SU-DHL-6 (cell line): ENCODE results near the gene ACAP3.

ENCODE experiments used
- H2AFZ ChIP-seq: fragments of 200-600 bp; sonication (generic); 2 replicates; pipeline ENCODE4 v1.6.1; 2014; ENCODE audit warnings: low read depth, mild to moderate bottlenecking, moderate library complexity, mixed read lengths, antibody characterized with exemption, low read length; ENCODE audit not compliant: severe bottlenecking
- H3F3A ChIP-seq: fragments of 200-600 bp; shearing (Covaris generic); 2 replicates; pipeline ENCODE4 v1.6.0; 2016; ENCODE audit warnings: antibody characterized with exemption, mild to moderate bottlenecking; ENCODE audit not compliant: insufficient read depth
- H3K27ac ChIP-seq: fragments of 200-600 bp; sonication (generic); 2 replicates; pipeline ENCODE4 v1.5.1; 2016; ENCODE audit warnings: low read depth, mild to moderate bottlenecking, low read length, moderate library complexity, mixed read lengths
- H3K27me3 ChIP-seq: fragments of 200-600 bp; sonication (generic), shearing (Covaris generic); 2 replicates; pipeline ENCODE4 v1.6.0; 2014; ENCODE audit warnings: mild to moderate bottlenecking, low read length
- H3K36me3 ChIP-seq: fragments of 200-600 bp; sonication (generic); 2 replicates; pipeline ENCODE4 v1.6.1; 2014; ENCODE audit warnings: mild to moderate bottlenecking, low read length, mixed read lengths
- H3K4me2 ChIP-seq: fragments of 300-600, 200-600 bp; shearing (Covaris generic), sonication (generic); 2 replicates; pipeline ENCODE4 v1.6.0; 2014; ENCODE audit warnings: low read length, low read depth, mild to moderate bottlenecking; ENCODE audit not compliant: poor library complexity, severe bottlenecking
- H3K4me3 ChIP-seq: fragments of 200-600 bp; sonication (generic); 2 replicates; pipeline ENCODE4 v1.5.1; 2014; ENCODE audit warnings: antibody characterized with exemption, low read length, mild to moderate bottlenecking, mixed read lengths; ENCODE audit not compliant: insufficient read depth, poor library complexity, severe bottlenecking
- H3K79me2 ChIP-seq: fragments of 200-600 bp; sonication (generic); 2 replicates; pipeline ENCODE4 v1.6.1; 2014; ENCODE audit warnings: mild to moderate bottlenecking, low read length, moderate library complexity; ENCODE audit not compliant: insufficient read depth
- H3K9ac ChIP-seq: fragments of 200-600 bp; sonication (generic); 2 replicates; pipeline ENCODE4 v1.7.0; 2014; ENCODE audit warnings: mild to moderate bottlenecking, low read length
- H3K9me2 ChIP-seq: fragments of 200-600 bp; sonication (generic); replicated peaks from 2 replicates; pipeline ENCODE4 v1.6.1; 2014; ENCODE audit warnings: low read length; ENCODE audit not compliant: insufficient read depth
- H3K9me3 ChIP-seq: fragments of 200-600 bp; sonication (generic); 2 replicates; pipeline ENCODE4 v1.6.1; 2014; ENCODE audit warnings: low read length, mixed read lengths; ENCODE audit not compliant: insufficient read depth
- H4K20me1 ChIP-seq: fragments of 200-600 bp; sonication (generic); 2 replicates; pipeline ENCODE4 v1.6.1; 2014; ENCODE audit warnings: low read depth, mild to moderate bottlenecking, antibody characterized with exemption, low read length, moderate library complexity, mixed read lengths
- CTCF ChIP-seq: fragments of 200-600 bp; sonication (generic); IDR thresholded peaks from one replicate; pipeline ENCODE4 v1.5.1; 2017; ENCODE audit warnings: antibody characterized with exemption, mild to moderate bottlenecking, low read length, moderate library complexity; ENCODE audit not compliant: insufficient read depth, poor library complexity, severe bottlenecking
- EZH2phosphoT487 ChIP-seq: fragments of 200-600 bp; sonication (generic), shearing (Covaris generic); conservative IDR thresholded peaks from 2 replicates; pipeline ENCODE4 v1.6.1; 2018; ENCODE audit warnings: mild to moderate bottlenecking, antibody characterized with exemption, low read length, moderate library complexity, mixed read lengths

Gene ACAP3

GRCh38 chr1:1331068-1331965, 23.6 kb upstream of the ACAP3 start, which contains the start of gene TAS1R3:
TAS1R3 (plus strand) TSS chr1:1331280; CDS start chr1:1331346, 66 bp downstream.
- H3F3A ChIP-seq, result no peaks in the 10 kb centered on the region
- no peaks in the 10 kb centered on the region for H4K20me1 ChIP-seq
- H2AFZ ChIP-seq, result no peak within 1 kb of the TSS
- no peaks in the 10 kb centered on the region for H3K27me3 ChIP-seq
- H3K27ac ChIP-seq, result no peak within 1 kb of the TSS
- H3K79me2 ChIP-seq, result no peaks in the 10 kb centered on the region
- TF ChIP-seq CTCF (no peak), EZH2phosphoT487 (no peak)
- H3K9ac ChIP-seq, result no peak within 1 kb of the TSS
- no peak within 1 kb of the TSS for H3K4me2 ChIP-seq
- no peaks in the 10 kb centered on the region for H3K36me3 ChIP-seq
- H3K4me3 ChIP-seq, result no peak within 1 kb of the TSS
- H3K9me2 ChIP-seq, result no peaks in the 10 kb centered on the region
- no peaks in the 10 kb centered on the region for H3K9me3 ChIP-seq

GRCh38 chr1:1330366-1331067, 22.8 kb upstream of the ACAP3 start:
- Histone ChIP-seq H3K4me3 (no peak overlapping the region), H3K79me2 (0 out of 2 replicates have a peak, but pooled peaks cover under 1% of the 10 kb centered on the region), H2AFZ (no peak overlapping the region), H3K36me3 (no peaks in the 10 kb centered on the region), H3K9me3 (no peaks in the 10 kb centered on the region), H3F3A (no peaks in the 10 kb centered on the region), H3K27me3 (no peaks in the 10 kb centered on the region), H3K4me2 (no peak overlapping the region), H3K27ac (no peak overlapping the region), H3K9ac (no peak overlapping the region), H4K20me1 (no peaks in the 10 kb centered on the region), H3K9me2 (no peaks in the 10 kb centered on the region)
- TF ChIP-seq CTCF, result no peak
- TF ChIP-seq EZH2phosphoT487, result no peak

GRCh38 chr1:1329304-1330210, 21.8 kb upstream of the ACAP3 start:
- Histone ChIP-seq H3K4me3 (no peak overlapping the region), H3K79me2 (peaks cover 9% of the 10 kb centered on the region), H3K27me3 (no peaks in the 10 kb centered on the region), H4K20me1 (no peaks in the 10 kb centered on the region), H3K9ac (no peak overlapping the region), H3K27ac (no peak overlapping the region), H3K36me3 (no peaks in the 10 kb centered on the region), H2AFZ (no peak overlapping the region), H3K9me3 (no peaks in the 10 kb centered on the region), H3K4me2 (no peak overlapping the region), H3K9me2 (no peaks in the 10 kb centered on the region), H3F3A (no peaks in the 10 kb centered on the region; the same call in 1 of the 2 replicates)
- TF ChIP-seq EZH2phosphoT487 (no peak), CTCF (no peak)
